ENCODE measurements around the gene SYCE1L.

Gene SYCE1L

DNA sequence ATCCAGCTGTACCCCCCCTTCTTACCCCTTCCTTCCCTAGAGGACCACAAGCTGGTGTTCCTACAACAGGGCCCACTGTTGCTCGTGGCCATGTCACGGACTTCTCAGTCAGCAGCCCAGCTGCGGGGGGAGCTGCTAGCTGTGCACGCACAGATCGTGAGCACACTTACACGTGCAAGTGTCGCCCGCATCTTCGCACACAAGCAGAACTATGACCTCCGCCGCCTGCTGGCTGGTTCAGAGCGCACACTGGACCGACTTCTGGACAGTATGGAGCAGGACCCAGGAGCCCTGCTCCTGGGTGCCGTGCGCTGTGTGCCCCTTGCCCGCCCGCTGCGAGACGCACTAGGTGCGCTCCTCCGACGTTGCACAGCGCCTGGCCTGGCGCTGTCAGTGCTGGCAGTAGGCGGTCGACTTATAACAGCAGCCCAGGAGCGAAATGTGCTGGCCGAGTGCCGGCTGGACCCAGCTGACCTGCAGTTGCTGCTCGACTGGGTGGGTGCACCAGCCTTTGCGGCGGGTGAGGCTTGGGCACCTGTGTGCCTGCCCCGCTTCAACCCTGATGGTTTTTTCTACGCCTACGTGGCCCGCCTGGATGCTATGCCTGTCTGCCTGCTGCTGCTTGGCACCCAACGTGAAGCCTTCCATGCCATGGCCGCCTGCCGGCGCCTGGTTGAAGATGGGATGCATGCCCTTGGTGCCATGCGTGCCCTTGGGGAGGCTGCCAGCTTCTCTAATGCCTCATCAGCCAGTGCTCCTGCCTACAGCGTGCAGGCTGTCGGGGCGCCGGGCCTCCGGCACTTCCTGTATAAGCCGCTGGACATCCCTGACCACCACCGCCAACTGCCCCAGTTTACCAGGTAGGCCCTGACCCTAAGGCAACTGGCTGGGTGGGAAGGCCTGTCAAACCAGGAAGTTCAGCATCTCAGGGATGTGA is 4.6 kb upstream of the SYCE1L start:
- no peak overlapping the region for H2AFZ ChIP-seq (ENCODE audit: low read length)
- H3K4me1 ChIP-seq (ENCODE audit: insufficient read depth, low read length, severe bottlenecking): peaks cover 16% of the 10 kb centered on the region
- no peak overlapping the region for H3K4me3 ChIP-seq (ENCODE audit: low read depth, low read length, poor library complexity, severe bottlenecking)
- peaks cover 66% of the 10 kb centered on the region for H3K36me3 ChIP-seq (ENCODE audit: insufficient read depth, low read length)
- H3K27ac ChIP-seq (ENCODE audit: low read depth, low read length, poor library complexity, severe bottlenecking): no peak overlapping the region
- H3K9me2 ChIP-seq (ENCODE audit: low read depth, low read length): no peaks in the 10 kb centered on the region
- TF ChIP-seq, protein P1, sequence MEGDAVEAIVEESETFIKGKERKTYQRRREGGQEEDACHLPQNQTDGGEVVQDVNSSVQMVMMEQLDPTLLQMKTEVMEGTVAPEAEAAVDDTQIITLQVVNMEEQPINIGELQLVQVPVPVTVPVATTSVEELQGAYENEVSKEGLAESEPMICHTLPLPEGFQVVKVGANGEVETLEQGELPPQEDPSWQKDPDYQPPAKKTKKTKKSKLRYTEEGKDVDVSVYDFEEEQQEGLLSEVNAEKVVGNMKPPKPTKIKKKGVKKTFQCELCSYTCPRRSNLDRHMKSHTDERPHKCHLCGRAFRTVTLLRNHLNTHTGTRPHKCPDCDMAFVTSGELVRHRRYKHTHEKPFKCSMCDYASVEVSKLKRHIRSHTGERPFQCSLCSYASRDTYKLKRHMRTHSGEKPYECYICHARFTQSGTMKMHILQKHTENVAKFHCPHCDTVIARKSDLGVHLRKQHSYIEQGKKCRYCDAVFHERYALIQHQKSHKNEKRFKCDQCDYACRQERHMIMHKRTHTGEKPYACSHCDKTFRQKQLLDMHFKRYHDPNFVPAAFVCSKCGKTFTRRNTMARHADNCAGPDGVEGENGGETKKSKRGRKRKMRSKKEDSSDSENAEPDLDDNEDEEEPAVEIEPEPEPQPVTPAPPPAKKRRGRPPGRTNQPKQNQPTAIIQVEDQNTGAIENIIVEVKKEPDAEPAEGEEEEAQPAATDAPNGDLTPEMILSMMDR (IDR thresholded peaks at IDR 0.05; ENCODE audit: low read length): no peak
- no peak for TF ChIP-seq EZH2 (IDR thresholded peaks at IDR 0.05; ENCODE audit: borderline replicate concordance, low read length)
- no peaks in the 10 kb centered on the region for H3F3A ChIP-seq (ENCODE audit: insufficient read depth, low read length)
- no peaks in the 10 kb centered on the region for H3K27me3 ChIP-seq (ENCODE audit: insufficient read depth, low read length)
- H3K4me2 ChIP-seq (ENCODE audit: low read length): no peak overlapping the region
- H3K9ac ChIP-seq (ENCODE audit: low read length): no peak overlapping the region
- no peaks in the 10 kb centered on the region for H4K20me1 ChIP-seq (ENCODE audit: insufficient read depth, low read length)
- H3K9me3 ChIP-seq (ENCODE audit: low read length): no peaks in the 10 kb centered on the region
- peaks cover 14% of the 10 kb centered on the region for H3K79me2 ChIP-seq (ENCODE audit: insufficient read depth, low read length)

DNA sequence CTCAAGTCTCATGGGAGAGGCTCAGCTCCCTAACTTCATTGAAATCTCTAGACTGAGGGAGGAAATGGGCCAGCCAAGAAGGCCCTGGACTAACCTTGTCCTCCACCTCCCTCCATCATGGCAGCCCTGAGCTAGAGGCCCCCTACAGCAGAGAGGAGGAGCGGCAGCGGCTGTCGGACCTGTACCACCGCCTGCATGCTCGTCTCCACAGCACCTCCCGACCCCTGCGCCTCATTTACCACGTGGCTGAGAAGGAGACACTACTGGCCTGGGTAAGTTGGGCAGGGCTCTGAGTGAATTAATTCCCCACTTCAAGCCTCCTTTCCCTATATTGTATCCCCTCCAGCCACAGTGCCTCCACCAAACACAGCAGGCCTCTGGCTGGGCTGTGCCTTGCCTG is 3.8 kb upstream of the SYCE1L start:
- H2AFZ ChIP-seq (ENCODE audit: low read length): no peak overlapping the region
- H3K4me1 ChIP-seq (ENCODE audit: insufficient read depth, low read length, severe bottlenecking): peaks cover 12% of the 10 kb centered on the region
- H3K4me3 ChIP-seq (ENCODE audit: low read depth, low read length, poor library complexity, severe bottlenecking): no peak overlapping the region
- peaks cover 69% of the 10 kb centered on the region for H3K36me3 ChIP-seq (ENCODE audit: insufficient read depth, low read length)
- H3K27ac ChIP-seq (ENCODE audit: low read depth, low read length, poor library complexity, severe bottlenecking): no peak overlapping the region
- H3K27me3 ChIP-seq (ENCODE audit: insufficient read depth, low read length): no peaks in the 10 kb centered on the region
- no peaks in the 10 kb centered on the region for H3K9me3 ChIP-seq (ENCODE audit: low read length)
- H4K20me1 ChIP-seq (ENCODE audit: insufficient read depth, low read length): no peaks in the 10 kb centered on the region
- no peaks in the 10 kb centered on the region for H3F3A ChIP-seq (ENCODE audit: insufficient read depth, low read length)
- TF ChIP-seq, protein P1 (IDR thresholded peaks at IDR 0.05; ENCODE audit: low read length): no peak
- TF ChIP-seq EZH2 (IDR thresholded peaks at IDR 0.05; ENCODE audit: borderline replicate concordance, low read length): no peak
- H3K9me2 ChIP-seq (ENCODE audit: low read depth, low read length): no peaks in the 10 kb centered on the region
- H3K9ac ChIP-seq (ENCODE audit: low read length): no peak overlapping the region
- H3K79me2 ChIP-seq (ENCODE audit: insufficient read depth, low read length): peaks cover 14% of the 10 kb centered on the region
- no peak overlapping the region for H3K4me2 ChIP-seq (ENCODE audit: low read length)

DNA sequence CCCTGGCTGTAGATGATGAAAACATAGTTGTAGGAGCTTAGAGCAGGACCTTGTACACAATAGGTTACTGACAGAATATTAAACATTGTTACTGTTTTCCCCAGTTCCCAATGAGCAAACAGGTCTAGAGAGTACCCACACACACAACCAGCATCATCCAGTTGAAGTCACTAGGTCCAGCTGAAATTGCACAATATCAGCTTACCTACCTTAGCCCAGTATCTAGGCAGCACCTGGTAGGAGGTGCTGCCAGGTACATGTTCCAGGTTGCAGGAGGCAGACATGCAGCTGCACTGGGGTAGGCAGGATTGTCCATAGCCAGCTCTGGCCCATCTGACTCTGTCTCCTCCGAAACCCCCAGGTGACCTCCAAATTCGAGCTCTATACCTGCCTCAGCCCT is 1.5 kb upstream of the SYCE1L start:
- Histone ChIP-seq H3K27me3 (ENCODE audit: insufficient read depth, low read length) (no peaks in the 10 kb centered on the region), H3K27ac (ENCODE audit: low read depth, low read length, poor library complexity, severe bottlenecking) (no peak overlapping the region), H3F3A (ENCODE audit: insufficient read depth, low read length) (no peaks in the 10 kb centered on the region), H3K9ac (ENCODE audit: low read length) (no peak overlapping the region), H4K20me1 (ENCODE audit: insufficient read depth, low read length) (no peaks in the 10 kb centered on the region), H2AFZ (ENCODE audit: low read length) (no peak overlapping the region), H3K9me3 (ENCODE audit: low read length) (no peaks in the 10 kb centered on the region), H3K4me2 (ENCODE audit: low read length) (no peak overlapping the region), H3K79me2 (ENCODE audit: insufficient read depth, low read length) (no peaks in the 10 kb centered on the region; the same call in 1 of the 2 replicates), H3K4me3 (ENCODE audit: low read depth, low read length, poor library complexity, severe bottlenecking) (no peak overlapping the region), H3K9me2 (ENCODE audit: low read depth, low read length) (no peaks in the 10 kb centered on the region), H3K36me3 (ENCODE audit: insufficient read depth, low read length) (peaks cover 66% of the 10 kb centered on the region), H3K4me1 (ENCODE audit: insufficient read depth, low read length, severe bottlenecking) (peaks cover under 1% of the 10 kb centered on the region)
- TF ChIP-seq, protein P1 (IDR thresholded peaks at IDR 0.05; ENCODE audit: low read length): no peak
- no peak for TF ChIP-seq EZH2 (IDR thresholded peaks at IDR 0.05; ENCODE audit: borderline replicate concordance, low read length)

Measured in OCI-LY1 (cell line).